Keratinocyte (primary cell): ENCODE results near the gene BAIAP2. TPM values are rescaled to one million over a fixed set of nuclear protein-coding genes. Genes with fewer than 3 reads are reported as not detected.

Experiments used
- DNase-seq: peaks from one replicate; pipeline ENCODE4 v3.0.0-alpha.2; 2011; ENCODE audit warnings: low read depth, missing footprints, low spot score
- FAIRE-seq: peaks from 2 replicates; lab custom pipeline; 2011; peaks lifted over from hg19 to GRCh38; lab: Jason Lieb, UNC
- H2AFZ ChIP-seq: 2 replicates; pipeline ENCODE4 v1.6.0; 2012; ENCODE audit warnings: low read length, control low read depth, inconsistent platforms; ENCODE audit not compliant: control insufficient read depth
- H3K27ac ChIP-seq: 2 replicates; pipeline ENCODE4 v1.5.1; 2011; ENCODE audit warnings: low read length; ENCODE audit not compliant: control insufficient read depth, insufficient read depth
- H3K27me3 ChIP-seq: 3 replicates; pipeline ENCODE4 v1.6.0; 2011; ENCODE audit warnings: low read length; ENCODE audit not compliant: control insufficient read depth, insufficient read depth; ENCODE audit errors: extremely low read depth
- H3K36me3 ChIP-seq, 2 experiments: 2 replicates in 1 of 2; 3 replicates in 1 of 2; pipeline ENCODE4 v1.5.1; 2011; ENCODE audit warnings: low read length in 2 of 2, mild to moderate bottlenecking in 1 of 2; ENCODE audit not compliant: control insufficient read depth in 2 of 2, insufficient read depth in 2 of 2; ENCODE audit errors: extremely low read depth in 1 of 2
- H3K4me1 ChIP-seq: 3 replicates; pipeline ENCODE4 v1.5.1; 2011; ENCODE audit warnings: low read length; ENCODE audit not compliant: control insufficient read depth, insufficient read depth; ENCODE audit errors: extremely low read depth
- H3K4me2 ChIP-seq: 3 replicates; pipeline ENCODE4 v1.6.0; 2011; ENCODE audit warnings: low read depth, low read length; ENCODE audit not compliant: control insufficient read depth, insufficient read depth; ENCODE audit errors: extremely low read depth
- H3K4me3 ChIP-seq, 3 experiments: fragments of 200-600 bp in 1 of 3; sonication (generic) in 1 of 3; 2 replicates in 2 of 3; 3 replicates in 1 of 3; pipeline ENCODE4 v1.5.1; 2011 to 2016; ENCODE audit warnings: low read length in 3 of 3, mild to moderate bottlenecking in 3 of 3, control low read depth in 2 of 3, inconsistent platforms in 1 of 3, low read depth in 1 of 3, mixed read lengths in 1 of 3, mixed run types in 1 of 3, moderate library complexity in 1 of 3; ENCODE audit not compliant: control insufficient read depth in 2 of 3, insufficient read depth in 2 of 3; ENCODE audit errors: extremely low read depth in 1 of 3
- H3K79me2 ChIP-seq: 2 replicates; pipeline ENCODE4 v1.6.0; 2012; ENCODE audit warnings: low read length; ENCODE audit not compliant: control insufficient read depth, insufficient read depth
- H3K9ac ChIP-seq: 3 replicates; pipeline ENCODE4 v1.6.0; 2011; ENCODE audit warnings: low read length; ENCODE audit not compliant: control insufficient read depth, insufficient read depth; ENCODE audit errors: extremely low read depth
- H3K9me1 ChIP-seq: 3 replicates; pipeline ENCODE4 v1.6.0; 2011; ENCODE audit warnings: low read length; ENCODE audit not compliant: control insufficient read depth, insufficient read depth; ENCODE audit errors: extremely low read depth
- H3K9me3 ChIP-seq: 2 replicates; pipeline ENCODE4 v1.5.1; 2012; ENCODE audit warnings: low read depth, low read length; ENCODE audit not compliant: control insufficient read depth
- H4K20me1 ChIP-seq: 3 replicates; pipeline ENCODE4 v1.6.0; 2011; ENCODE audit warnings: low read length; ENCODE audit not compliant: control insufficient read depth, insufficient read depth; ENCODE audit errors: extremely low read depth
- CTCF ChIP-seq, 3 experiments: IDR thresholded peaks in 1 of 3; conservative IDR thresholded peaks in 1 of 3; optimal IDR thresholded peaks in 1 of 3; 2 replicates in 2 of 3; 3 replicates in 1 of 3; pipeline versions ENCODE3 to v1.5.1; 2011; ENCODE audit warnings: low read length in 3 of 3, mild to moderate bottlenecking in 3 of 3, moderate library complexity in 2 of 3, control low read depth in 1 of 3, inconsistent platforms in 1 of 3; ENCODE audit not compliant: insufficient read depth in 2 of 3; ENCODE audit errors: extremely low read depth in 1 of 3
- EZH2 ChIP-seq: IDR thresholded peaks from one replicate; pipeline ENCODE4 v1.6.1; 2012; ENCODE audit warnings: inconsistent platforms, mild to moderate bottlenecking, low read length, moderate library complexity
- dilution Hi-C: fragments of 300-500 bp; cut with MboI; formaldehyde crosslinking; loops from one replicate; pipeline ENCODE4 v1.7.0; 2020; ENCODE audit warnings: low sequenced_read_pairs; ENCODE audit not compliant: extremely low pct_ligation_motif_present
- polyA plus RNA-seq, 5 experiments: library from polyadenylated mRNA; depleted of rRNA in 3 of 5; stranded (reverse) in 3 of 5; stranded (forward) in 1 of 5; unstranded in 1 of 5; fragments of >200 nt; gene quantifications; 1 replicate in 1 of 5; 2 replicates in 3 of 5; 3 replicates in 1 of 5; pipeline versions ENCODE4 v1.2.1 to v1.2.3, GENCODE V29; 2011 to 2012; ENCODE audit warnings: missing spikeins in 2 of 5, low read depth in 1 of 5, low replicate concordance in 1 of 5

BAIAP2 gene
- polyA plus RNA-seq, 1 donor (not counting 4 experiments of a cell fraction or from before 2014, with no cell fraction given) = 56.7 TPM

DNA sequence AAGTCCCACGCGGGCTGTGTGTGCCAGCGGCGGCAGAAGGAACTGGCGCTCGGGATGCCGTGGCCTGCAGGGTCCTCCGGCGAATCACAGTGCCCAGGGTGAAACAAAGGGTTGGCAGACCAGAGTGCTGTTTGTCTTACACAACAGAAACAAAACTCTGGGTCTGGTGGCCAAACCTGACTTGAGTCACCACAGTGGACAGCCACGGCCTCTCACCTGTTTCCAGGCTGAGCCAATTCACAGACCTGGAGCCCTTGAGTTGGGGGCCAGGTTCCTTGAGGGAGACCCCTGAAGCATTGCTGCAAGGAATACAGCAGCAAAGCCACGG, 45.4 kb upstream of the BAIAP2 start:
- peaks cover 10% of the 10 kb centered on the region for H3K79me2 ChIP-seq
- TF ChIP-seq EZH2 = no peak
- TF ChIP-seq CTCF (optimal IDR thresholded peaks at IDR 0.05 in 1 of 3, IDR thresholded peaks at IDR 0.05 in 1 of 3, conservative IDR thresholded peaks at IDR 0.05 in 1 of 3; ENCODE audit: extremely low read depth in 1 of 3, insufficient read depth in 2 of 3, low read length in 3 of 3) = no peak
- H4K20me1 ChIP-seq = no peaks in the 10 kb centered on the region
- H3K9me1 ChIP-seq = no peaks in the 10 kb centered on the region
- no peaks in the 10 kb centered on the region for H3K9me3 ChIP-seq
- dilution Hi-C loops = no loop called here
- FAIRE-seq = no peak
- H3K4me2 ChIP-seq = peak overlapping the region; percentile 69
- H3K9ac ChIP-seq = no peak overlapping the region
- H3K27ac ChIP-seq = no peak overlapping the region
- peaks cover 12% of the 10 kb centered on the region for H3K27me3 ChIP-seq
- H3K4me3 ChIP-seq = no peak overlapping the region
- peaks cover 27% of the 10 kb centered on the region for H3K4me1 ChIP-seq
- H3K36me3 ChIP-seq = no peaks in the 10 kb centered on the region
- no peak for DNase-seq
- H2AFZ ChIP-seq = no peak overlapping the region

DNA sequence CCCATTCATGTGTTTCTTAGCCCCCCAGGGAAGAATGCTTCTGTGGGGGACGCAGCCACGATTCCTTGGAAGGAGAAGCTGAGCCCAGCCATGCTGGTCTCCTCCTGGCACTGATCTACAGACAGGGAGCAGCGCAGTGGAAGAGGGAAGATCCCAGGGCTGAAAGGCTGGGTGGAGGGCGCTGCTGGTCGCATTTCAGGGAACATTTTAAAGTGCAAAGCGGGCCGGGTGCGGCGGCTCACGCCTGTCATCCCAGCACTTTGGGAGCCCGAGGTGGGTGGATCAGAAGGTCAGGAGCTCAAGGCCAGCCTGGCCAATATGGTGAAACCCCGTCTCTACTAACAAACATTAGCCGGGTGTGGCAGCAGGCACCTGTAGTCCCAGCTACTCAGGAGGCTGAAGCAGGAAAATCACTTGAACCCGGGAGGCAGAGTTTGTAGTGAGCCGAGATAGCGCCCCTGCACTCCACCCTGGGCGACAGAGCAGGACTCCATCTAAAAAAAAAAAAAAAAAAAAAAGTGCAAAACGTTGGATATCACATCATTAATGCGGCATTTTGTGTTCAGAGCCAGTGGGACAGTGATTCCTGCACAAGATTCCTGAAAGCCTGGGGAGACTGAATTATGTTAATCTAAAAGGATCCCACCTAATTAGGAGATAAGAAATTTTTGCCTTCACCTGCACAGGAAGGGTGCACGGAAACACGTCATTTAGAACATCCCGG, 43.9 kb upstream of the BAIAP2 start:
- H4K20me1 ChIP-seq = no peaks in the 10 kb centered on the region
- peak overlapping the region; percentile 74 to 84 (median 76) for H3K4me3 ChIP-seq
- H2AFZ ChIP-seq = peak overlapping the region; percentile 93
- H3K36me3 ChIP-seq = peaks cover 3 to 5% of the 10 kb centered on the region in 2 experiments
- peaks cover 12% of the 10 kb centered on the region for H3K27me3 ChIP-seq
- peak overlapping the region; percentile 6 for H3K27ac ChIP-seq
- dilution Hi-C loops = no loop called here
- DNase-seq (no peak), FAIRE-seq (no peak)
- TF ChIP-seq EZH2 (no peak), CTCF (optimal IDR thresholded peaks at IDR 0.05 in 1 of 3, IDR thresholded peaks at IDR 0.05 in 1 of 3, conservative IDR thresholded peaks at IDR 0.05 in 1 of 3; ENCODE audit: extremely low read depth in 1 of 3, insufficient read depth in 2 of 3, low read length in 3 of 3) (no peak)
- H3K4me1 ChIP-seq = peaks cover 27% of the 10 kb centered on the region
- H3K79me2 ChIP-seq = peaks cover 10% of the 10 kb centered on the region
- H3K9me1 ChIP-seq = no peaks in the 10 kb centered on the region
- H3K4me2 ChIP-seq = peak overlapping the region; percentile 79
- H3K9me3 ChIP-seq = no peaks in the 10 kb centered on the region
- H3K9ac ChIP-seq = peak overlapping the region; percentile 76
